ENCODE measurements around the gene HERPUD1.

The HERPUD1 gene, protein sequence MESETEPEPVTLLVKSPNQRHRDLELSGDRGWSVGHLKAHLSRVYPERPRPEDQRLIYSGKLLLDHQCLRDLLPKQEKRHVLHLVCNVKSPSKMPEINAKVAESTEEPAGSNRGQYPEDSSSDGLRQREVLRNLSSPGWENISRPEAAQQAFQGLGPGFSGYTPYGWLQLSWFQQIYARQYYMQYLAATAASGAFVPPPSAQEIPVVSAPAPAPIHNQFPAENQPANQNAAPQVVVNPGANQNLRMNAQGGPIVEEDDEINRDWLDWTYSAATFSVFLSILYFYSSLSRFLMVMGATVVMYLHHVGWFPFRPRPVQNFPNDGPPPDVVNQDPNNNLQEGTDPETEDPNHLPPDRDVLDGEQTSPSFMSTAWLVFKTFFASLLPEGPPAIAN

DNA sequence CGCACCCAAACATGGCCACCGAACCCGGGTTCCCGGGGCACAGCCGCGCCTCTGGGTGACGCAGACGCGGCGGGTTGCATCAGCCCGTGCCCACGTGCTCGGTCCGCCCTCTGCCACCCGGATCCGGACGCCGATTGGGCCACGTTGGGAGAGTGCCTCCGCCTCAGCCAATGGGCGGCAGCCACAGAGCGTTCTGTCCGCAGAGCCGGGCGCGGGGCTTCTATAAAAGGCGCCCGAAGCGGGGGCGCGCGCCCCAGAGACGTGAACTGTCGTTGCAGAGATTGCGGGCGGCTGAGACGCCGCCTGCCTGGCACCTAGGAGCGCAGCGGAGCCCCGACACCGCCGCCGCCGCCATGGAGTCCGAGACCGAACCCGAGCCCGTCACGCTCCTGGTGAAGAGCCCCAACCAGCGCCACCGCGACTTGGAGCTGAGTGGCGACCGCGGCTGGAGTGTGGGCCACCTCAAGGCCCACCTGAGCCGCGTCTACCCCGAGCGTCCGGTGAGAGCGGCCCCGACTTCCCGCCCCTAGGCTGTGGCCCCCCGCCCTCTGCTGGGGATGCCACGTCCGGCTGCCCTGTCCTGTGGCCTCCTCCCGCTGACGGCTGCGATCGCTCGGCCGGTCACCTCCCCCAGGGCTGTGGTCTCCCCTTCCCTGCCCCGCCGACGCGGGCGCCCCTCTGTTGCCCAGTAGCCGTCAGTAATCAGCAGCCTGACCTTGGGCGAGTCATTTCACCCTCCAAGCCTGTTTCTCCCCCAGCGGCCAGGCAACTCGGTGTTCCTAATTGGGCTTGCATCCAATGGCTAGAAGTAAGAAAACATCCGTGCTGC lies at the start of gene HERPUD1:
Gene HERPUD1 (plus strand): TSS at position 251 of the 829 bp plus-strand sequence. CDS start 103 bp downstream, at position 354.
- TF ChIP-seq FOXM1 (IDR thresholded peaks at IDR 0.05; ENCODE audit: borderline replicate concordance, low read depth) (peak; percentile 62), TAF1 (IDR thresholded peaks at IDR 0.05; ENCODE audit: low read depth) (peak; percentile 92), EP300 (IDR thresholded peaks at IDR 0.05; ENCODE audit: borderline replicate concordance) (no peak; the same call in 1 of the 2 replicates), CEBPB (IDR thresholded peaks at IDR 0.05) (peak; percentile 79), RAD21 (IDR thresholded peaks at IDR 0.05; ENCODE audit: low read depth) (no peak), TEAD4 (IDR thresholded peaks at IDR 0.05) (no peak), YY1 (IDR thresholded peaks at IDR 0.05; ENCODE audit: low read depth) (peak; percentile 89), NFIC (IDR thresholded peaks at IDR 0.05) (no peak), EGR1 (IDR thresholded peaks at IDR 0.05) (peak; percentile 56; the same call in 1 of the 2 replicates), ZBTB7A (IDR thresholded peaks at IDR 0.05; ENCODE audit: low read depth) (peak; percentile 83), TCF12 (IDR thresholded peaks at IDR 0.05; ENCODE audit: low read depth) (peak; percentile 57; the same call in 1 of the 2 replicates), USF1 (IDR thresholded peaks at IDR 0.05) (peak; percentile 95), CREB1 (IDR thresholded peaks at IDR 0.05; ENCODE audit: low read depth) (peak; percentile 78)
- TF ChIP-seq, protein P1, sequence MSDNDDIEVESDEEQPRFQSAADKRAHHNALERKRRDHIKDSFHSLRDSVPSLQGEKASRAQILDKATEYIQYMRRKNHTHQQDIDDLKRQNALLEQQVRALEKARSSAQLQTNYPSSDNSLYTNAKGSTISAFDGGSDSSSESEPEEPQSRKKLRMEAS (IDR thresholded peaks at IDR 0.05) = peak; percentile 98
- TF ChIP-seq, protein P2, sequence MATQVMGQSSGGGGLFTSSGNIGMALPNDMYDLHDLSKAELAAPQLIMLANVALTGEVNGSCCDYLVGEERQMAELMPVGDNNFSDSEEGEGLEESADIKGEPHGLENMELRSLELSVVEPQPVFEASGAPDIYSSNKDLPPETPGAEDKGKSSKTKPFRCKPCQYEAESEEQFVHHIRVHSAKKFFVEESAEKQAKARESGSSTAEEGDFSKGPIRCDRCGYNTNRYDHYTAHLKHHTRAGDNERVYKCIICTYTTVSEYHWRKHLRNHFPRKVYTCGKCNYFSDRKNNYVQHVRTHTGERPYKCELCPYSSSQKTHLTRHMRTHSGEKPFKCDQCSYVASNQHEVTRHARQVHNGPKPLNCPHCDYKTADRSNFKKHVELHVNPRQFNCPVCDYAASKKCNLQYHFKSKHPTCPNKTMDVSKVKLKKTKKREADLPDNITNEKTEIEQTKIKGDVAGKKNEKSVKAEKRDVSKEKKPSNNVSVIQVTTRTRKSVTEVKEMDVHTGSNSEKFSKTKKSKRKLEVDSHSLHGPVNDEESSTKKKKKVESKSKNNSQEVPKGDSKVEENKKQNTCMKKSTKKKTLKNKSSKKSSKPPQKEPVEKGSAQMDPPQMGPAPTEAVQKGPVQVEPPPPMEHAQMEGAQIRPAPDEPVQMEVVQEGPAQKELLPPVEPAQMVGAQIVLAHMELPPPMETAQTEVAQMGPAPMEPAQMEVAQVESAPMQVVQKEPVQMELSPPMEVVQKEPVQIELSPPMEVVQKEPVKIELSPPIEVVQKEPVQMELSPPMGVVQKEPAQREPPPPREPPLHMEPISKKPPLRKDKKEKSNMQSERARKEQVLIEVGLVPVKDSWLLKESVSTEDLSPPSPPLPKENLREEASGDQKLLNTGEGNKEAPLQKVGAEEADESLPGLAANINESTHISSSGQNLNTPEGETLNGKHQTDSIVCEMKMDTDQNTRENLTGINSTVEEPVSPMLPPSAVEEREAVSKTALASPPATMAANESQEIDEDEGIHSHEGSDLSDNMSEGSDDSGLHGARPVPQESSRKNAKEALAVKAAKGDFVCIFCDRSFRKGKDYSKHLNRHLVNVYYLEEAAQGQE (IDR thresholded peaks at IDR 0.05; ENCODE audit: low read depth) = no peak

- TF ChIP-seq CEBPB (IDR thresholded peaks at IDR 0.05) (no peak), YY1 (IDR thresholded peaks at IDR 0.05; ENCODE audit: low read depth) (no peak), EP300 (IDR thresholded peaks at IDR 0.05; ENCODE audit: borderline replicate concordance) (no peak), NFIC (IDR thresholded peaks at IDR 0.05) (no peak), RAD21 (IDR thresholded peaks at IDR 0.05; ENCODE audit: low read depth) (no peak), TAF1 (IDR thresholded peaks at IDR 0.05; ENCODE audit: low read depth) (no peak), EGR1 (IDR thresholded peaks at IDR 0.05) (no peak), TCF12 (IDR thresholded peaks at IDR 0.05; ENCODE audit: low read depth) (no peak), TEAD4 (IDR thresholded peaks at IDR 0.05) (no peak)
- TF ChIP-seq, protein P2 (IDR thresholded peaks at IDR 0.05; ENCODE audit: low read depth) = no peak
Measured at GRCh38 chr16:56883586-56883985, 48.4 kb upstream of the HERPUD1 start.

GRCh38 chr16:56884026-56884582 lies 47.8 kb upstream of the HERPUD1 start:
- TF ChIP-seq TAF1 (IDR thresholded peaks at IDR 0.05; ENCODE audit: low read depth) (no peak), RAD21 (IDR thresholded peaks at IDR 0.05; ENCODE audit: low read depth) (no peak), CREB1 (IDR thresholded peaks at IDR 0.05; ENCODE audit: low read depth) (no peak), EGR1 (IDR thresholded peaks at IDR 0.05) (no peak), USF1 (IDR thresholded peaks at IDR 0.05) (no peak), CEBPB (IDR thresholded peaks at IDR 0.05) (no peak)
- TF ChIP-seq, protein P2 (IDR thresholded peaks at IDR 0.05; ENCODE audit: low read depth) = no peak
- TF ChIP-seq, protein P1 (IDR thresholded peaks at IDR 0.05) = no peak
